CD1c-positive myeloid dendritic cell (primary cell): ENCODE data around the gene B3GNT2.
"Not testable (repeated sequence)": the region's sequence is repeated elsewhere in the genome, so short reads cannot be mapped to it uniquely, and the experiment has no call there.

Experiments
- DNase-seq: peaks from one replicate; pipeline ENCODE4 v3.0.0-alpha.2; 2016; ENCODE audit errors: extremely low spot score

The B3GNT2 gene

DNA sequence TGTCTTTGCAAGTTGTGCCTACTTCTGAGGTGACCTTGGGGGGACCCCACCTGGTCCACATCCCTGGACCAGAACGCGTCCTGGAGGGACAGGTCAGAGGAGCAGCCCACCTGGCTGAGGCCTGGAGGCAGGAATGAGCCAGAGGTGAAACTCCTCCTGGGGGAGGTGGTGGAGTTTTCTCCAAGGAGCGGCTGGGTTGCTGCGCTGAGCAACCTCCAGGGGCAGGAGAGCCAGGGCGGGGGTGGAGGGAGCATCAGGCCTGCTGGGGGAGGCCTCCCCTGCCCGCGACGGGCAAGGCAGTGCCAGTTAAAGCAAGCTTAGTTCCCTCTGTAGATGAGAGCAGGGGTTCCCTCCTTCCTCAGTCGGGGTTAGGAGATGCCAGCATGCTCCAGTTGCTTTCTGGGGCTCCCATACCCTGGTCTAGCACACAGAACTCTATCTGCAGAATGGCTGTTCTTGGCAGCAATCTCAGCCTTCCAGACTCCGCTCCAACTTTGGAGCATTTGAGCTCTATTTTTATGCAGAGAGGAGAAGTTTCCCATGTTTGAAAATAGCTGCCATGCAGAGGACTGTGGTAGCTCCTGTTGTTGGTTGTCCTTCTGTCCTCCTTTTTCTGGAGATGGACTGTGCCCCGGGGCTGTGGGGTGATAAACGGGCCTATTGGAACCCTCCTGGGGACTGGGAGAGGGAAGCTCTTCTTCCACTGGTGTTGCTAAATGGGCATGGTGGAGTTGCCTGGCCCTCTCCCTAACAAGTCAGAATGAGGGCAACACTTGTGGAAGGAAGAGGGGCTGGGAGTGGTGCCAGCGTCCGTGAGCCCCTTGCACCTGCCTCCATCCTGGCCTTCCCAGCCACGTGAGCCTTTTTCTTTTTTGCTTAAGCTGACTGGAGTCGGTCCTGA lies 39.1 kb downstream of the B3GNT2 start:
- no peak for DNase-seq

DNA sequence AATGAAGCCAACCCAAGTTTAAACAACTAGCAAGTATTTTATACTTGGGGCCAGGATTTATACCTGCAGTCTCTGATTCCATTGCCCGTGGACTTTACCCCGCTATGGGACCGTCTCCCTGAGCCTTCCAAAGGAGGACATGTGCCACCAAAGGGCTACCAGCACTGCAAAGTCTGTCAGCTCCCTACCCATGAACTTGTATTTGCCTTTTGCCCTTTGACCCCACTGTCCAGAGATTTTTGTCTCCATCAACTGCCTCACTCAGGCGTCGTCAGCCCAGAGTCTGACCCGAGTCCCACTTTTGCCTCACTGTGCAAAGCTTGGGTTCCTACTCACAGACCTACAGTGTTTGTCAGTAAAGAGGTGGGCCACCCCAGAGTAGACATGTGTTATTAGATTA lies 40.6 kb downstream of the B3GNT2 start:
- no peak for DNase-seq

DNA sequence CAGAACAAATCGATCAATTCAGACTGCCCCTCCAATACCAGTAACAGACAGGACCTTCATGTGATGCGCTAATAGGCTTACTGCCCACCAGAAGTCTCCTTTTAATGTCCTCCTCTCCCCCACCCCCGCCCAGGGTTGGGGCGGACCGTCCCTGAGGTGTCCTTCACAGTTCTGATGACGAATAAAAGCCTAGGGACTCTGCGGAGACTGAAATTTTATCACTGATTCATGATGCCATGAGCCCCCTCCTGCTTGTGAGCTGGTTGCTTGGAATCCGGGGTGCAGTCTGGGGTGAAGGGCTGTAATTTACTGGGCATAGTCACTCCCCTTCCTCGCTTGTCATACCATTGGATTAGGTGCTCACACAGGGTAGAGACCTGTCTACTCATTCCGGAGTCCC lies 42.3 kb downstream of the B3GNT2 start:
- DNase-seq, result no peak

DNA sequence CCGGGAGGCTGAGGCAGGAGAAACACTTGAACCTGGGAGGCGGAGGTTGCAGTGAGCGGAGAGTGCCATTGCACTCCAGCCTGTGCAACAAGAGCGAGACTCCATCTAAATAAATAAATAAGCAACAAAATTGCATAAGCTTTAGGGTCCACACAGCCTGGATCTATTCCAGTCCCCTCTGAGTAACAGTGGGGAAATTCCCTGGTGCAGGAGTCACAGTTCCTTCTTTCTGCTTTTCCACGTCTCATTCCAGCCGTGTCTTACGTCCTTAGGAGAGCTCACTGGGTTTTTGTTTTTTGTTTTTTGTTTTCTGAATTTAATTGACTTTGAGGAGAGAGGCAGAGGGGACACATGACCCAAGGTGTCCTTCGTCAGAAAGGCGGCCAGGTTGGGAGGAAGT lies 44.6 kb downstream of the B3GNT2 start:
- DNase-seq, result no peak

DNA sequence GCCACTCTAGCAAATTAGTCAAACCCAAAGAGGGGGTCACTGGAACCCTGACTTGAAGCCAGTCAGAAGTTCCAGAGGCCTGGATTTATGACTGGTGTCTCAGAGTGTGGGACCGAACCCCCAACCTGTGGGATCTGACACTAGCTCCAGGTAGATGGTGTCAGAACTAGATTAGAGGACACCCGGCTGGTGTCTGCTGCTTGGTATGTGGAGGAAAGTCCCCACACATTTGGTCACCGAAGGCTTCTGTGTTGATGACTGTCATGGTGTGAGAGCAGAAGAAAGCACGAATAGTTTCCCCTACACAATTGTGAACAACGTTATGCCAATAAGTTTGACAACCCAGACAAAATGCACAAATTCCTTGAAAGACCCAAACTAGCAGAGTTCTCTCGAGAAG lies 48.1 kb downstream of the B3GNT2 start:
- no peak for DNase-seq

DNA sequence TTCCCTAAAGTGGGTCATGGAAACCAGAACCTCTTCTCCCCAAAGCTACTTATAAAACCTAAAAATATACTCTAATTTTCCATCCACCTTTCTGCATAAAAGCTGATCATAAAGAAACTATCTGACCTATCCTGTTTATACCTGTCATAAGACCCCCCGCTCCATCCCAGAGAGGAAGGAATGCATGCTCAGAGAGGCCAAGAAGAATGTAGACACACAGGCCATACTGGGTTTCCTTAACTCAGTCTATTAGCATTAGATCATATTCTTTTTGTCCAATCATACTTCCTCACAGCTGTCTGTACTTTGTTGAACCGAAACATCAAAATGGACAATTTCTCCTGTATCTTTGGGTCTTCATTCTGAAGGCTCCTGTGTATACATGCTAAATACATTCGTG lies 52.3 kb downstream of the B3GNT2 start:
- no peak for DNase-seq

DNA sequence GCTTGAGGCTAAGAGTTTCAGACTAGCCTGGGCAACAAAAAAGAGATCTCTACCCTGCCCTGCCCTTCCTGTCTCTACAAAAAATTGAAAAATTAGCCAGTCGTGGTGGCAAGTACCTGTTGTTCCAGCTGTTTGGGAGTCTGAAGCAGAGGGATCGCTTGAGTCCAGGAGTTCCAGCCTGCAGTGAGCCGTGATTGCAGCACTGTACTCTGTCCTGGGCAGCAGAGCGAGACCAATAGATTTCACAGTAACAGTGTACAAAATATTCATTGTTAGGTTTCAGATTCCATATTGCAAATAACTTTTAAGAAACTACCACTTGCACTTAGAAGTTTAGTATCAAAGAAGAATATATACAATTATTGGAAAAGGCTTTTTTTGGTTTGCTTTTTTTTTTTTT lies 54.3 kb downstream of the B3GNT2 start:
- no peak for DNase-seq

DNA sequence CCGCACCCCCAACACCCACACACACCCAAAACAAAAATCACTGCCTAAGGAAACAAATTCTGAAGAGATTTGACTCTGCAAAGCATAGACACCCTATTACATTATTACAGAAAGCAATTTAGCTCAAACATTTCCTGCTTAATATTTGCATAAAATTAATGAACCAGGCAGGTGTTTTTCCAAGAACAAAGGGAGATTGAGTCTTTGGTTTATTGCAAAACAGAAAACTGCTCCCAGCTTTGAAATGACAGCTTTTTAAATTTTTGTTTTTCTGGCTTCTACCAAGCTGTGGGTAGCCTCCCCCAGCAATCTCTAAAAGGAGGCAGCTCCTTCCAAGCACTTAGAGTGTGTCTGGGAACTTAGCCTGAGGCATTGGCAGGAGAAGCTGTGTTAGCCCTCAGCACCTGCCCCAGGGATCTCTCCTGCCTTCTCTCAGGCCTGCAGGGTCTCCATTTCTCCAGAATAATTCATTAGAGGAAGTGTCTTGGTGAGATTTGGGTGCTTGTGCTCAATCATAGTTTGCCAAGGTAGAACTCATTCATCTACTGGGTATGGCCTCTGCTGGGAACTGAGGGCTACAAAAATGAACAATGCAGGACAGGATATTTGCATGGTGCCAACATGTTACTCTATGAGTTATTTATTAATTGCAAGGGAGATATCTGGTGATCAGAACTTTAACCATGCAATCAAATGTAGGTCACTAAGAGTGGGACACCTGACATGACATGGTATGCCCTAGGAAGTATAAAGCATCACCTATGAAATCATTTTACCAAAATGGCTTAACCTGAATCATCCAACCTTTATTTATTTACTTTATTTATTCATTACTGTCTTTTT lies 58.7 kb downstream of the B3GNT2 start:
- DNase-seq, result no peak

DNA sequence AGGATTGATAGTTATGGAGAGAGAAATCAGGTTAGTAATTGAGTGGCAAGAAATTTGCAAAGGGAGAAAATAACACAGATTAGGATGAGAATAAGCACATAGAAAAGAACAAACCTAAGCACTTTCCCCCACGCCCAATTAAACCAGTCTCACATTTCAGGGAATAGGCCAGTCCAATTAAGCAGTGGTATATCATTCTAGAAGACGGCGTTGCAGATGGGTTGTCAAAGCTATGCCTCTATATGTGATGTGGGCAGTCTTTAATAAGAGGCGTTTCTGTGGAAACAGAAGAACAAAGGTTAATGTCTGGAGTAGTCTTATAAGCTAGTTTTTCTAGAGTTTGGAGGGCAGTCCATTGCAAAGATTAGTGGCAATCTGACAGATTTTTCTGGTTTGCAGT lies 61.6 kb downstream of the B3GNT2 start:
- no peak for DNase-seq

DNA sequence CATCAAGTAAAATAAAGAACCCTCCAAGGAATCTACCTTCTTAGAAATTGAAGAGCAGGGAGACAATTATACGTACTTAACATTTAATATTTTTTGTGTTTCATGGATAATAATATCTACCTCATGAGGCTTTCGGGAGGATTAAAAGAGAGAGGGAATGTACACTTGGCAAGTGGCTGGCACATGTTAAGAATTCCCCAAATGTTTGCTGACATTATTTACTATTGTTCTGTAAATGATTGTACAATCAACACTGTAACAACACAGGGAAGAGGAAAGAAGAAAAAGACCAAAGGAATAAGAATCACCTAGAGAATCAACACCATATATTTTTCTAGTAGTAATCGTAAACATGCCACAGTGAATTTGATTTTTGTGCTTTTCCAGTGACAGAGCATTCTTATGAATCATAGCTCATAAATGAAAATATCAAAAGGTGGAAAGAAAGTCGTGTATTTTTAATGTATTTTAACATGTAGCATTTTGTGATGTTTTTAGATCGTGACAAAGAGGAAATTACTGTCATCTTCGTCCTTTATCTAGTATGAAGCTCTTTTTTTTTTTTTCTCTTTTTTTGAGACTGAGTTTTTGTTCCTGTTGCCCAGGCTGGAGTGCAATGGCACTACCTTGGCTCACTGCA lies 67.3 kb downstream of the B3GNT2 start:
- DNase-seq, result no peak

DNA sequence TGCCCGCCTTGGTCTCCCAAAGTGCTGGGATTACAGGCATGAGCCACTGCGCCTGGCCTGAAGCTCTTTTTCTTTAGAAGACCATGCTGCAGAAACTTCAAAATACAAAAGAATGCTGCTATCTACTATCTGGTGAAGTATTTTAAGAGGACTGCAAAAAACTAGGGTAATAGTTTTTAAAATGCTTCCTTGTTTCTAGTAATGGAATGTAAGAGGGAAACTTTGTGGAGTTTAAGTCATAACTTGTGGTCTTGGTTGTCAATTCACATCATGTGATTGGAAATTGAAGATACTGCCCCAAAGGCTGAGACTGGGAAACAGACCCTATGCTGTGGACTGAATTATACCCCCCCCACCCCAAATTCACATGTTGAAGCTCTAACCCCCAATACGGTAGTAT lies 68.3 kb downstream of the B3GNT2 start:
- no peak for DNase-seq

DNA sequence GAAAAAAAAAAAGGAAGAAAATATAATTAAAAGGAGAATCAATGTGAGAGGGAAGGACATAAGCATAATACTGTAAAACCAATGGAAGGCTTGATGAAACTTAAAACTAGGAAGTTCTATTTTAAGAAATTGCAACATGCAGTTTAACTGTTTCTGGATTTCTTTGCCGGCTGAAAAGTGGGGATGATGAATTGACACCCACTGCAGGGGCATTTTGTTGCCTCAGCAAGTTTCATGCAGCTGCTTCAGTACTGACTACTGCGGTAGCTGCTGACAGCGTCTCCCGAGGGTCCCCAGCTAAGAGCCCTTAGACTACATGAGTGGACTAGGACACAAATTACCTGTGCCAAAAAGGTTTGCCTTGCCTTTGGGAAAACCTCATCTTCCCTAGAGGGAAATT lies 69.2 kb downstream of the B3GNT2 start:
- peak; percentile 62 for DNase-seq

DNA sequence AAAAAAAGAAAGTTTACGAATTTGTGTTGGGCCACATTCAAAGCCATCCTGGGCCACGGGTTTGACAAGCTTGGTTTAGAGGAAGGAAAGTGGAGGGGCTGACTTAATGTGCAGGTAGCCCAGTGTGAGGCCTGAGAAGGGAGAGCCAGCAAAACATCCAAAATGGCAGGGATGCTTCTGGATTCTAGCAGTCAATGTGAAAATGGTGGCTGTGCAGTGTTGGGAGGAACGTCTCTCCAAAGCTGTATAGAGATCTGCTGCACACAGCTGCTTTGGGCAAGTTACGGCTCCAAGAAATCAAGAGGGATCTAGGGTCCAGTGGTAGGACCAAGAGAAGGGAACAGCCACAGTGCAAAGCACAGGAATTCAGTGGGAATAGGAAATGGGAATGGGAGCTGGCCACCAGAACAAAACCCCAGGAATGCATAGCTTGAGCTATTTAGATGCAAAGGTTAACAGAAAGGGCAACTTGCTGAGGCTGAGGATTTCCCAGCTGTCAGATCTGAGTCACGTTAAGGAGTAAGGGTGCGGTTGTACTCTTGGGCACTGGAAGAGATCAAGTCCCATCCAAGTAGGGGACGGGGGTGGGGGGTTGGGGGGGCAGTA lies 70.6 kb downstream of the B3GNT2 start:
- no peak for DNase-seq

DNA sequence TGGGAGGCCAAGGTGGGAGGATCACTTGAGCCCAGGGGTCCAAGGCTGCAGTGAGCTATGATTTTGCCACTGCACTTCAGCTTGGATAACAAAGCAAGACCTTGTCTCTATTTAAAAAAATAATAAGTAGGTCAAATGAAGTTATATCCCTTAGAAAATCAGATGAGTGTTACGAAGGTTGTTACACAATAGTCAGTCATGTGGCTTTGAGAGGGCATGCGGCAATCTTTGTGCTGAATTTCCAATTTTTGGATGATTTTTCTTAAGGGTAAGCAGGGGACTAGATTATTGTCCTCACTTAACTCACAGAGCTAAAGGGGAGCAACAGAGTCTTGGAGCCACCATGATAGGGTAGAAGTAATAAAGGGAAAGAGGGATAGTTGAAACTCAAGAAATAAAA lies 71.8 kb downstream of the B3GNT2 start:
- DNase-seq, result peak; percentile 21

DNA sequence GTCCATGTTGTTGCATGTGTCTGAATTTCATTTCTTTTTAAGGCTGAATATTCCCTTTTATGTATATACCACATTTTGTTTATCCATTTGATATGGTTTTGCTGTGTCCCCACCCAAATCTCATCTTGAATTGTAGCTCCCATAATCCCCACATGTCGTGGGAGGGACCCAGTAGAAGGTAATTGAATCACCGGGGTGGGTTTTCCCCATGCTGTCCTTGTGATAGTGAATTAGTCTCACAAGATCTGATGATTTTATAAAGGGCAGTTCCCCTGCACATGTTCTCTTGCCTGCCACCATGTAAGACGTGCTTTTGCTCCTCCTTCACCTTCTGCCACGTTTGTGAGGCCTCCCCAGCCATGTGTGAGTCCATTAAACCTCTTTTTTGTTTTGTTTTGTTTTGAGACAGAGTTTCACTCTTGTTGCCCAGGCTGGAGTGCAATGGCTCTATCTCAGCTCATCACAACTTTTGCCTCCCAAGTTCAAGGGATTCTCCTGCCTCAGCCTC lies 72.8 kb downstream of the B3GNT2 start:
- DNase-seq, result not testable (repeated sequence)

DNA sequence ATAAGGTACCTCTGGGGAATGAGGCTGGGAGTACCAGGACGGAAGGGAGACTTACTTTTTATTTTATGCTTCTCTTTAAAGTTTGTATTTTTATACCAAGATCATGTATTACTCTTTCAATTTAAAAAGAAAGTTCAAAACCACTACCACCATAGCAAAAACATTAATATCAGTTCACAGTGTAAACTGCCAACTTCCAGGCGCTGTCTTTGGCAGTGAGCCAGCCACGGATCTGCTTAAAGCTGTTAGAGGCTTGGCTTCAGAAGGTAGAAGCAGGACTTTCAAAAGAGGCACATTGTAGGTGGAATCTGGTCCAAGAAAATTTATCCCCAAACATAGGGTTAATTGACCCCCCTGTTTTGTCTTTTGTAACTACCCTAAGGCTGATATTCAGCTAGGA lies 74.8 kb downstream of the B3GNT2 start:
- no peak for DNase-seq
